Spleen (tissue), 11 donors: ENCODE measurements around the gene SH3BGR. TPM values are rescaled to one million over a fixed set of nuclear protein-coding genes. Genes with fewer than 3 reads are reported as not detected.

Experiments
- DNase-seq: peaks from one replicate; pipeline ENCODE4 v3.0.0-alpha.2; 2020
- H3K27ac ChIP-seq, 8 donors: fragments of 200-600 bp; sonication (generic) in 7 of 8; 1 replicate in 4 of 8; 2 replicates in 4 of 8; pipeline versions ENCODE4 v1.5.0 to v1.8.0; 2016 to 2021; ENCODE audit warnings: inconsistent platforms in 4 of 8, mild to moderate bottlenecking in 4 of 8, moderate library complexity in 1 of 8
- H3K27me3 ChIP-seq, 7 donors: fragments of 200-600 bp; sonication (generic) in 6 of 7; replicated peaks in 1 of 7; 1 replicate in 4 of 7; 2 replicates in 3 of 7; pipeline versions ENCODE4 v1.5.0 to v1.8.0; 2016 to 2021; ENCODE audit warnings: inconsistent platforms in 3 of 7, mild to moderate bottlenecking in 1 of 7
- H3K36me3 ChIP-seq, 6 donors: fragments of 200-600 bp; sonication (generic) in 5 of 6; 1 replicate in 4 of 6; 2 replicates in 2 of 6; pipeline versions ENCODE4 v1.5.0 to v1.8.0; 2016 to 2021; ENCODE audit warnings: inconsistent platforms in 2 of 6
- H3K4me1 ChIP-seq, 6 donors: fragments of 200-600 bp; sonication (generic) in 5 of 6; 1 replicate in 3 of 6; 2 replicates in 3 of 6; pipeline versions ENCODE4 v1.5.0 to v1.8.0; 2016 to 2021; ENCODE audit warnings: inconsistent platforms in 3 of 6
- H3K4me3 ChIP-seq, 8 donors: fragments of 200-600 bp; sonication (generic) in 7 of 8; 1 replicate in 4 of 8; 2 replicates in 4 of 8; pipeline versions ENCODE4 v1.5.0 to v1.8.0; 2016 to 2021; ENCODE audit warnings: inconsistent platforms in 4 of 8, mild to moderate bottlenecking in 4 of 8, moderate library complexity in 2 of 8
- H3K9me3 ChIP-seq, 8 donors: fragments of 200-600 bp; sonication (generic) in 7 of 8; 1 replicate in 4 of 8; 2 replicates in 4 of 8; pipeline versions ENCODE4 v1.5.0 to v1.8.0; 2016 to 2021; ENCODE audit warnings: inconsistent platforms in 4 of 8
- POLR2A ChIP-seq, 3 donors: fragments of 450-650 bp; IDR thresholded peaks; one replicate each; pipeline ENCODE4 v1.5.1; 2017; ENCODE audit warnings: antibody characterized with exemption in 3 of 3, mild to moderate bottlenecking in 1 of 3
- POLR2AphosphoS5 ChIP-seq, 3 donors: sonication (generic); formaldehyde crosslinking; IDR thresholded peaks; one replicate each; pipeline ENCODE4 v1.5.1; 2017; ENCODE audit warnings: antibody characterized with exemption in 3 of 3
- WGBS, 5 donors: extraction: QIAGEN DNeasy Blood & Tissue Kit in 3 of 5; methylation state at CpG; one replicate each; pipeline versions ENCODE4 v1.1.5 to v1.1.7; 2013 to 2018; 5-methylcytosine and 5-hydroxymethylcytosine counted together
- intact Hi-C: fragments of 100-400 bp; cut with DNase I; formaldehyde crosslinking; loops from one replicate; pipeline ENCODE4 v1.15.0; 2023; ENCODE audit warnings: low total_unique reads
- polyA plus RNA-seq, 3 donors: library from polyadenylated mRNA; stranded (reverse); fragments of 200-250 nt; gene quantifications; one replicate each; pipeline ENCODE4 v1.2.1, GENCODE V29; 2013
- total RNA-seq, 7 donors: library from RNA; depleted of rRNA in 3 of 7; stranded (reverse); fragments of >200 nt in 3 of 7; fragmentation: NEBNext Ultra II Directional in 4 of 7; extraction: Animal tissue kit (Norgen Biotek cat#: 25700) in 4 of 7; gene quantifications; one replicate each; pipeline versions ENCODE4 v1.1.0 to v1.2.1, GENCODE V29; 2016 to 2021
- TF ChIP-seq, protein P1 (sequence below), 11 experiments: fragments of 200-600 bp in 7 of 11; fragments of 450-650 bp in 4 of 11; sonication (generic) in 4 of 11; IDR thresholded peaks in 8 of 11; conservative IDR thresholded peaks in 3 of 11; 1 replicate in 7 of 11; 2 replicates in 4 of 11; pipeline versions ENCODE4 v1.4.0 to v1.8.0; 2016 to 2021; ENCODE audit warnings: antibody characterized with exemption in 11 of 11, inconsistent platforms in 4 of 11, mild to moderate bottlenecking in 1 of 11
- donor health status: healthy with polysubstance abuse.
- donor health status: DM: no; HTN: no; CAD: no; lungs with moderate emphysema.
- donor health status: DM: no; HTN: no; CAD: no.
- donor health status: Bipolar disorder and iron deficiency.
- donor health status: healthy.
- donor health status: DM: no; HTN: no; CAD: no.
- donor health status: DM: yes; HTN: yes; CAD: no.

The SH3BGR gene
- total and polyA plus RNA-seq, 10 donors = 0.69 to 3.7 (median 2.1) TPM

GRCh38 chr21:39444421-39445180 is 7.2 kb upstream of the SH3BGR start:
- H3K4me1 ChIP-seq = peaks cover 7 to 25% (median 22%) of the 10 kb centered on the region in 6 donors
- intact Hi-C loops = no loop called here
- H3K27me3 ChIP-seq = peaks cover 0 to 4% (median 0%) of the 10 kb centered on the region in 7 donors
- H3K9me3 ChIP-seq = no peaks in the 10 kb centered on the region
- no peaks in the 10 kb centered on the region for H3K36me3 ChIP-seq
- H3K4me3 ChIP-seq = peak overlapping the region; percentile 13 to 94 (median 90)
- peak overlapping the region in 7 of 8 donors; percentile 88 to 92 (median 91) for H3K27ac ChIP-seq
- TF ChIP-seq, protein P1, sequence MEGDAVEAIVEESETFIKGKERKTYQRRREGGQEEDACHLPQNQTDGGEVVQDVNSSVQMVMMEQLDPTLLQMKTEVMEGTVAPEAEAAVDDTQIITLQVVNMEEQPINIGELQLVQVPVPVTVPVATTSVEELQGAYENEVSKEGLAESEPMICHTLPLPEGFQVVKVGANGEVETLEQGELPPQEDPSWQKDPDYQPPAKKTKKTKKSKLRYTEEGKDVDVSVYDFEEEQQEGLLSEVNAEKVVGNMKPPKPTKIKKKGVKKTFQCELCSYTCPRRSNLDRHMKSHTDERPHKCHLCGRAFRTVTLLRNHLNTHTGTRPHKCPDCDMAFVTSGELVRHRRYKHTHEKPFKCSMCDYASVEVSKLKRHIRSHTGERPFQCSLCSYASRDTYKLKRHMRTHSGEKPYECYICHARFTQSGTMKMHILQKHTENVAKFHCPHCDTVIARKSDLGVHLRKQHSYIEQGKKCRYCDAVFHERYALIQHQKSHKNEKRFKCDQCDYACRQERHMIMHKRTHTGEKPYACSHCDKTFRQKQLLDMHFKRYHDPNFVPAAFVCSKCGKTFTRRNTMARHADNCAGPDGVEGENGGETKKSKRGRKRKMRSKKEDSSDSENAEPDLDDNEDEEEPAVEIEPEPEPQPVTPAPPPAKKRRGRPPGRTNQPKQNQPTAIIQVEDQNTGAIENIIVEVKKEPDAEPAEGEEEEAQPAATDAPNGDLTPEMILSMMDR (IDR thresholded peaks at IDR 0.05 in 8 of 11, conservative IDR thresholded peaks at IDR 0.05 in 3 of 11) = no peak
- no peak for TF ChIP-seq POLR2A (IDR thresholded peaks at IDR 0.05)
- 15 to 20% (median 16%) methylated on average over 15 of the region's 15 CpGs for WGBS, 5 donors
- no peak for DNase-seq

GRCh38 chr21:39445321-39446269 is 6.2 kb upstream of the SH3BGR start, which contains the start of gene LCA5L:
Gene LCA5L (minus strand): TSS chr21:39445778. CDS start chr21:39428493, 17,285 bp downstream.
- Histone ChIP-seq H3K4me1 (peaks cover 7 to 25% (median 22%) of the 10 kb centered on the region in 6 donors), H3K4me3 (peak within 1 kb of the TSS; percentile 74 to 94 (median 90)), H3K27me3 (peaks cover 0 to 4% (median 0%) of the 10 kb centered on the region in 7 donors), H3K36me3 (no peaks in the 10 kb centered on the region), H3K27ac (peak within 1 kb of the TSS; percentile 80 to 92 (median 90)), H3K9me3 (no peaks in the 10 kb centered on the region)
- intact Hi-C loops = no loop called here
- TF ChIP-seq POLR2A (IDR thresholded peaks at IDR 0.05) (no peak), POLR2AphosphoS5 (IDR thresholded peaks at IDR 0.05) (peak; percentile 85 to 92 (median 88))
- TF ChIP-seq, protein P1 (IDR thresholded peaks at IDR 0.05 in 8 of 11, conservative IDR thresholded peaks at IDR 0.05 in 3 of 11) = peak in 1 of 11 experiments; percentile 29
- DNase-seq = peak; percentile 97
- 0% methylated on average over 42 to 83 of the region's 83 CpGs for WGBS, 5 donors

DNA sequence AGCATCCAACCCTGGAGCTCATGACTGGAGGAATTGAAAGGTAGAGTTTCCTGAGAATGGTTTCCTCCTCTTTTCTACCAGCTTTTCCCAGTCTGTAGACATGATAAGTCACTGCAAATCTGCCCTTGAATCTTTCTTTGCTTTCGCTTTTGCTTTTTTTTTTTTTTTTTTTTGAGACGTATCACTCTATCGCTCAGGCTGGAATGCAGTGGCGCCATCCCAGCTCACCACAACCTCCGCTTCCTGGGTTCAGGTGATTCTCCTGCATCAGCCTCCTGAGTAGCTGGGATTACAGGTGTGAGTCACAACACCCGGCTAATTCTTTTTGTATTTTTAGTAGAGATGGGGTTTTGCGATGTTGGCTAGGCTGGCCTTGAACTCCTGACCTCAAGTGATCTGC is 4.5 kb upstream of the SH3BGR start:
- H3K36me3 ChIP-seq = no peaks in the 10 kb centered on the region
- TF ChIP-seq POLR2A (IDR thresholded peaks at IDR 0.05) (no peak), POLR2AphosphoS5 (IDR thresholded peaks at IDR 0.05) (no peak)
- TF ChIP-seq, protein P1 (IDR thresholded peaks at IDR 0.05 in 8 of 11, conservative IDR thresholded peaks at IDR 0.05 in 3 of 11) = no peak
- DNase-seq = no peak
- 93 to 100% (median 98%) methylated on average over 7 of the region's 7 CpGs for WGBS, 5 donors
- intact Hi-C loops = no loop called here
- peaks cover 7 to 25% (median 22%) of the 10 kb centered on the region in 6 donors for H3K4me1 ChIP-seq
- no peak overlapping the region for H3K4me3 ChIP-seq
- H3K9me3 ChIP-seq = no peaks in the 10 kb centered on the region
- H3K27ac ChIP-seq = no peak overlapping the region
- H3K27me3 ChIP-seq = peaks cover 0 to 4% (median 0%) of the 10 kb centered on the region in 7 donors
